ENCODE data around the gene TSTD1.
A peak's percentile ranks its signal among the peaks of the same experiment; 100 is the strongest.
"Not testable (repeated sequence)": the region's sequence is repeated elsewhere in the genome, so short reads cannot be mapped to it uniquely, and the experiment has no call there.

Gene TSTD1

GRCh38 chr1:161037661-161038522, 872 bp downstream of the TSTD1 start:
- DNase-seq (ENCODE audit: low read depth, low spot score): no peak

GRCh38 chr1:161033751-161034150, 5.0 kb downstream of the TSTD1 start:
- DNase-seq (ENCODE audit: low read depth, low spot score): no peak

DNA sequence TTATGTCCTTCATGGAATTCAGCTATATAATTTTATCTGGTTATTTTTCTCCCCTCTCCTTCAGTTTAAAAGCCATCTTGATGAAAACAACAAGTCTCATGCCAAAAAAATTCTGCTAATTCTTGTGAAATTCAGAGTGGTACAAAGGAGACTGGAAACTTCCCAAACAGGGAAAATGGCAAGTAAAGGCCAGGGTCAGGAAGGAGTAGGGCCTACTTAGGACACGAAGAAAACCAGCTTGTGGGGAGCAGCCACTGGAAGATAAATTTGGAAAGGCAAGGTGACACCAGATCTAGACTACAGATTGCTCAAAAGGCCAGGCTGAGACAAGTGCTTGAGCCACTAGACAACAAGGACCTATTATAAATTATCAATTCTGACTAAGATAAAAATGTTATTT, 6.4 kb downstream of the TSTD1 start:
- no peak for DNase-seq (ENCODE audit: low read depth, low spot score)

DNA sequence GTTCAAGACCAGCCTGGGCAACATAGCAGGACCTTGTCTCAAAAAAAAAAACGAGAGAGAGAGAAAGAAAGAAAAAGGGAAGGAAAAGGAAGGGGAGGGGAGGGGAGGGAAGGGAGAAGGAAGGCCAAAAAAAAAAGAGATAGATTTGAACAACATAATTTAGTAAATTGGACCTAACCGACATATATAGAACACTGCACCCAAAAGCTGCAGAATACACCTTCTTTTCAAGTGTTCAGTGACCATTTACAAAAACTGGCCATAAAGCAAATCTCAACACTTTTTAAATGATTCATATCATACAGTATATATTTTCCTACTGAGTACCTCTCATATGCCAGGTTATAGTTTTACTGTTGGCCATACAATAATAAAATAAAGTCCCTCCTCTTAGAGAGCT, 6.9 kb downstream of the TSTD1 start:
- DNase-seq (ENCODE audit: low read depth, low spot score): no peak

DNA sequence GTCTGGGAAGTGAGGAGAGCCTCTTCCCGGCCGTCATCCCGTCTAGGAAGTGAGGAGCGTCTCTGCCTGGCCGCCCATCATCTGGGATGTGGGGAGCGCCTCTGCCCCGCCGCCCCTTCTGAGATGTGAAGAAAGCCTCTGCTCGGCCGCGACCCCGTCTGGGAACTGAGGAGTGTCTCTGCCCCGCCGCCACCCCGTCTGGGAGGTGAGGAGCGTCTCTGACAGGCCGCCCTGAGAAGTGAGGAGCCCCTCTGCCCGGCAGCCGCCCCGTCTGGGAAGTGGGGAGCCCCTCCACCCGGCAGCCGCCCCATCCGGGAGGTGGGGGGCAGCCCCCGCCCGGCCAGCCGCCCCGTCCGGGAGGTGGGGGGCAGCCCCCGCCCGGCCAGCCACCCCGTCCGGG, 9.3 kb downstream of the TSTD1 start:
- DNase-seq (ENCODE audit: low read depth, low spot score): not testable (repeated sequence)

DNA sequence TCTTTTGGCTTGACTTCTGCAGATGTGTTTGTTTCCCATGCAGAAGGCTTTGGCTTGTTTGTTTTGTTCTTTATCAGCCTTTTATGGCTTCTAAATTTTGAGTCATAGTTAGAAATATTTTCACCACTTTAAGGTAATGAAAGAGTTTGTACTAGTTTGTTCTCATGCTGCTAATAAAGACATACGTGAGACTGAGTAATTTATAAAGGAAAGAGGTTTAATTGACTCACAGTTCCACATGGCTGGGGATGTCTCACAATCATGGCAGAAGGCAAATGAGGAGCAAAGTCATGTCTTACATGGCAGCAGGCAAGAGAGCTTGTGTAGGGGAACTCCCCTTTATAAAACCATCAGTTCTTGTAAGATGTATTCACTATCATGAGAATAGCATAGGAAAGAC, 11.8 kb downstream of the TSTD1 start:
- not testable (repeated sequence) for DNase-seq (ENCODE audit: low read depth, low spot score)

- not testable (repeated sequence) for DNase-seq (ENCODE audit: low read depth, low spot score)
Measured at GRCh38 chr1:161022432-161022831, 16.3 kb downstream of the TSTD1 start.

DNA sequence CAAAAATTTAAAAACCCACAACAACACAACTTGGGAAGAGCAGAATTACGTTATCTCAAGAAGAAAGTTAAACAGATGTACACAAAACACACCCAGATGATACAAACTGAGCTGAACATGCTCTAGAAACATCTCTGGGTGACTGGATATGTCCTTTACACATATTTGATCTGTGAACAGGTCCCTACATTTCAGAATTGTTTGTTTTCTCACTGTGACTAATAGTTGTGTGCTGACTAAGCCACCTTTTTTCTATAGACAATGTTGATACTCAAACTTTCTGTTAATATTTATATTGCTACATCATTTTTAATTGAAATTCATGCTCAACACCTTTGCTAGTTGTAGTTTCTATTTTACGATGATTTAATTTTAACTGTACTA, 16.8 kb downstream of the TSTD1 start:
- no peak for DNase-seq (ENCODE audit: low read depth, low spot score)

GRCh38 chr1:161021165-161021969, 17.4 kb downstream of the TSTD1 start:
- DNase-seq (ENCODE audit: low read depth, low spot score): peak; percentile 74

- DNase-seq (ENCODE audit: low read depth, low spot score): no peak
Measured at GRCh38 chr1:161020509-161021164, 18.1 kb downstream of the TSTD1 start, which contains the start of gene F11R. TSS of gene F11R (minus strand) at chr1:161021152. CDS start at chr1:161021073, 79 bp downstream.

DNA sequence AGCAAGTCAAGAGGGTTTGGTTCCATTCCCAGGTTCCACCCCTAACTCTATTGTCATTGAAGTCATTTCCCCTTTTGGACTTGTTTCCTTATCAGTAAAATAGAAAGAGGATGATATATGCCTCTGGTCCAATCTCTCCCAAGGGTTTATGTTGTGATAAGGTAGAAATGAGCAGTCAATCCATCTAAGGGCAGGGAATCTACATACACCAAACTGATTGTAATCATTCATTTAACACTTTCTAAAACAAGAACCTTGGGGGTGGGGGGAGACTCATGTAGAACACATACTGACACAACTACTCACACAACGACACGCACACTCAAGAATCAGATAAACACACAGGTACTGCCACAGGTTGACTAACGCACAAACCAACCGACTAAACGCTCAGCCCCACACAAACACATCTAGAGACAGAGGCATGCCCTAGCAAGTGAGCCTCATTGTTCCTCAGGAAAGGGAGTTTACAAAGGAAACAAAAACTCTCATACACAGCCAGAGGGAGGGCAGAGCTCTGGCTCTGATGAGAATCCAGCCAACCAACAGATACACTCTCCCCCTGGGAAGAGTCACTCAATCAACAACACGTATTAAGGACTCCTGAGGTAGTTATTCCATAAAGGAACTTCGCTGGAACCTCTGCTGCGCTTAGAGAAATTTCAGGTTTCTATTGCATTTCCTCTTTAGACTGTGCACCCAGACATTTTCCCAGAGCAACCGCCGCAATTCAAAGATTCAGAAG, 18.8 kb downstream of the TSTD1 start:
- DNase-seq (ENCODE audit: low read depth, low spot score): no peak

DNA sequence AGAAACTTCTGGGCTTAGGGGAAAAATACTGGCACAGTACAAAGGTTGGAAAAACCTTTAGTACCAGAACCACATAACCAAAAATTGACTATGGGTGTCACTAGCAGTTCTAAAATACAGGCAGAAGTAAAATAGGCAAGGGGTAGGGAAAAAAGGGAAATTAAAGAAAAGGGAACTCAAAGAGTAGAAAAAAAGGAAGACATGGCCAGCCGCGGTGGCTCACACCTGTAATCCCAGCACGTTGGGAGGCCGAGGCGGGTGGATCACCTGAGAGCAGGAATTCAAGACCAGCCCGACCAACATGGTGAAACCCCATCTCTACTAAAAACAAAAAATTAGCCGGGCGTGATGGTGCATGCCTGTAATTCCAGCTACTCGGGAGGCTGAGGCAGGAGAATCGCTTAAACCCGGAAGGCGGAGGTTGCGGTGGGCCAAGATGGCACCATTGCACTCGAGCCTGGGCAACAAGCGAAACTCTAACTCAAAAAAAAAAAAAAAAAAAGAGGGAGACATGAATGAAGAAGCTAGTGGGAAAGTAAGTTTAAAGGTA, 19.6 kb downstream of the TSTD1 start:
- not testable (repeated sequence) for DNase-seq (ENCODE audit: low read depth, low spot score)

DNA sequence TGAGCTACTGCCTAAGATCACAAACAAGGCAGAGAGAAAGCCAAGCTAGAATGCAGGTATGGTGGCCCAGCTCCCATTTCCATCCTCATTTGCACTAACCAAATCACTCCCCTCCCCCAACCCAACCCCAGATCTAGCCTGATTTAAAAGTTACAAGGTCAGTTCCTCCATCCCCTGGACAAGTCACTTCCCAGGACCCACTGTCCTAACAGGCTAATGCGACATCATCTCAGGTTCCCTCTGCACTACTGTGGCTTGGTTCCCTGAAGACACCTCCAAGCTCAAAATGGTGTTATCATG, 20.2 kb downstream of the TSTD1 start:
- no peak for DNase-seq (ENCODE audit: low read depth, low spot score)

DNA sequence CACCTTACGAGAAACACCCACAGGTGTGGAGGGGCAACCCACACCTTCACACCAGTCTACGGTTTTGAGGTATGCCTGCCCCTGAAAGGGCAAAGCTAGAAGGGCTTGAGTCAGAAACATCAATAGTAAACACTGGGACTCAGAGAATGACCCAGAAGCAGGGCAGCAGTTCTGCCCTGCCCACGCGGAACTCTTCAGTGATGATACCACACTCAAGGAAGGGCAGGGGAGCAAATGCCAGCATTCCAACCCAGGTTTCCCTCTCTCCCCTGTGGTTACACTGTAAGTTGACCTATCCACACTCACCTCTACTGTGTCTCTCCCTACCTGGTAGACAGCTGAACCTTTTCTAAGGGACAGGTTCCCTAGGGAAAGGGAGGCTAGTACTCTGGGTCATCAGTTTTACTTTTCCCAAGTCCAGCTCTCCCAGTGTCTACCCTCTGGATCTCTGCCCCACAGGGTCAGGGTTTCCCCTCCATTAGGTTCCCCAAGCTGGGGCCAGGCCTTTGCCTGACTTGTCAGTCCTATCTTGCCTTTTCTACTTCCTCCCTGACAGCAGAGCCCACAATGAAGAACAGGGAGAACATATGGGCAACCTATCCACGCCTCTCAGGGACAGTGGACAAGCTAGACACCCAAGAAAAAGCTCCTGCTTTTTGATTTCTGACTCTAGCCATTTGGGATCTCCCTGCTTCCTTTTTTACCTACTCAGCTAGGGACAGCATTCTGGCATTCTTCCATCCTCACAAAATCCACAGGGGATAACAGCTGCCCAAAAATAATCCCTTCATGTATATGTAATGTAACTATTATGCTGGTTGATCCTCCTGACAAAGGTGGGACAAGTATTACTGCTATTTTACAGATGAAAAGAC, 20.8 kb downstream of the TSTD1 start:
- DNase-seq (ENCODE audit: low read depth, low spot score): no peak

- not testable (repeated sequence) for DNase-seq (ENCODE audit: low read depth, low spot score)
Measured at GRCh38 chr1:161017181-161017580, 21.6 kb downstream of the TSTD1 start.

GRCh38 chr1:161016683-161017082, 22.1 kb downstream of the TSTD1 start:
- not testable (repeated sequence) for DNase-seq (ENCODE audit: low read depth, low spot score)

DNA sequence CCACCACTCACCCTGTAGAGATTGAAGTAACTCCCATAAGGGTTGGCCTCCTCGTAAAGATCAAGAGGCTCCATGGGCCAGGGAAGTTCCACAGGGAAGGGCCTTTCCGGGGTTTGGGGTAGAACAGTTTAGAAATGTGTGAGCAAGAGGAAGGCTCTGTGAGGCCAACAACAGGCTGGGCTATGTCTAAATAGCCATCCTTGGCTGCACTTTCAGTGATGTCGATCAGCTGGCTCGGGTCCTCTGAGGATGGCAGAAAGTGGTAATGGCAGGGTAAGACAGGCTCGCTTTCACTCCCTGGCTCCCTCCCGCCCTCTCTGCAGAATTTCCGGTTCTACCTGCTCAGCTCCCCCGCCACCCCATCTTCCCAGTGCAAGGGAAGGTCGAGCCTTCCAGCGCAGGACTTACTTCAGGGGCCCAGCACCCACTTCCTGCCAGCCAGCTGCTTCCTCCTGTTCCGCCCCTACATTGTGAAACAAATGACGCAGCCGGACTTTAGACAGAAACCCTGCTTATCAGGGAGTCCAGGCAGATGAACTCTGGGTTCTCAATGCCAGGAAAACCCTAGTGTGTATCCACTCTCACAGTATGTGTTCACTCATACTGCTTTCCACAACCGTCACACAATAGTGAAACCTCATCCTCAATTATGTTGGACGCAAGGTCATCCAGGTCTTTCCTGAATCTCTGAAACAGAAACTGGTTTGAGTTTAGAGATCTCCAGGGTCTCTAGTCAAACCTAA, 25.1 kb downstream of the TSTD1 start:
- no peak for DNase-seq (ENCODE audit: low read depth, low spot score)

GRCh38 chr1:161013131-161013487, 25.7 kb downstream of the TSTD1 start:
- DNase-seq (ENCODE audit: low read depth, low spot score): no peak

- no peak for DNase-seq (ENCODE audit: low read depth, low spot score)
Measured at GRCh38 chr1:161012420-161012819, 26.3 kb downstream of the TSTD1 start.

All from activated naive CD8-positive, alpha-beta T cell treated with anti-CD3 and anti-CD28 coated beads, Interleukin-2, amount 50 U/mL, for 16 hours (primary cell).